HEK293T (cell line): ENCODE measurements around the gene MESP1.

Experiments used
- BHLHE40 ChIP-seq: fragments of 450-650 bp; IDR thresholded peaks from 2 replicates; pipeline ENCODE4 v1.6.1; 2016; ENCODE audit warnings: mild to moderate bottlenecking, moderate library complexity, borderline replicate concordance
- ELF4 ChIP-seq: fragments of 450-650 bp; IDR thresholded peaks from 2 replicates; pipeline ENCODE4 v1.6.1; 2017; ENCODE audit warnings: antibody characterized with exemption
- FOXK2 ChIP-seq: fragments of 450-650 bp; IDR thresholded peaks from 2 replicates; pipeline ENCODE4 v1.6.1; 2016; ENCODE audit warnings: mild to moderate bottlenecking
- FOXM1 ChIP-seq: fragments of 450-650 bp; IDR thresholded peaks from 2 replicates; pipeline ENCODE4 v1.6.1; 2017; ENCODE audit warnings: mild to moderate bottlenecking, borderline replicate concordance
- LEF1 ChIP-seq: fragments of 450-650 bp; IDR thresholded peaks from 2 replicates; pipeline ENCODE4 v1.6.1; 2017; ENCODE audit warnings: mild to moderate bottlenecking, borderline replicate concordance
- SP1 ChIP-seq: fragments of 450-650 bp; IDR thresholded peaks from 2 replicates; pipeline ENCODE4 v1.6.1; 2017
- SUZ12 ChIP-seq: fragments of 450-650 bp; IDR thresholded peaks from 2 replicates; pipeline ENCODE4 v1.6.1; 2016; ENCODE audit warnings: mild to moderate bottlenecking
- TARDBP ChIP-seq: fragments of 450-650 bp; IDR thresholded peaks from 2 replicates; pipeline ENCODE4 v1.6.1; 2016
- ZNF384 ChIP-seq: fragments of 450-650 bp; IDR thresholded peaks from 2 replicates; pipeline ENCODE4 v1.6.1; 2016
- TF ChIP-seq, protein P1 (sequence below): fragments of 450-650 bp; IDR thresholded peaks from 2 replicates; pipeline ENCODE4 v1.6.1; 2016

DNA sequence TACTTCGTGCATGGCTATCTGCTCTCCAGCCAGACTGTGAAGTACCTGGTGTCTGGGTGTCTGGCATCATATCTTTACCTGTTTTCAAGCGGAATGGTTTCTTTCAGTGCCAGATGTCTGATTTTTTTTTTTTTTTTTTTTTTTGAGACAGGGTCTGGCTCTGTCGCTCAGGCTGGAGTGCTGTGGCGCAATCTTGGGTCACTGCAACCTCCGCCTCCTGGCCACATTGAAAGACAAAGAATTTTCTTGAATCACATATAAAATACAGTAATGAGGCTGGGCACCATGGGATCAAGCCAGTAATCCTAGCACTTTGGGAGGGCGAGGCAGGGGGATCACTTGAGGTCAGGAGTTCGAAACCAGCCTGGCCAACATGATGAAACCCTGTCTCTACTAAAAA, 2.8 kb upstream of the MESP1 start:
- TF ChIP-seq FOXM1, result no peak
- TF ChIP-seq FOXK2, result no peak
- no peak for TF ChIP-seq BHLHE40
- no peak for TF ChIP-seq TARDBP
- no peak for TF ChIP-seq SP1
- TF ChIP-seq ZNF384, result no peak
- TF ChIP-seq, protein P1, sequence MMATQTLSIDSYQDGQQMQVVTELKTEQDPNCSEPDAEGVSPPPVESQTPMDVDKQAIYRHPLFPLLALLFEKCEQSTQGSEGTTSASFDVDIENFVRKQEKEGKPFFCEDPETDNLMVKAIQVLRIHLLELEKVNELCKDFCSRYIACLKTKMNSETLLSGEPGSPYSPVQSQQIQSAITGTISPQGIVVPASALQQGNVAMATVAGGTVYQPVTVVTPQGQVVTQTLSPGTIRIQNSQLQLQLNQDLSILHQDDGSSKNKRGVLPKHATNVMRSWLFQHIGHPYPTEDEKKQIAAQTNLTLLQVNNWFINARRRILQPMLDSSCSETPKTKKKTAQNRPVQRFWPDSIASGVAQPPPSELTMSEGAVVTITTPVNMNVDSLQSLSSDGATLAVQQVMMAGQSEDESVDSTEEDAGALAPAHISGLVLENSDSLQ, result no peak
- TF ChIP-seq LEF1, result no peak
- TF ChIP-seq ELF4, result no peak
- TF ChIP-seq SUZ12, result no peak
